Germinal center (tissue), 1 donor: ENCODE data around the gene UMODL1.

ENCODE experiments used
- DNase-seq: peaks from one replicate; pipeline ENCODE4 v3.0.0; 2012; ENCODE audit warnings: mixed read lengths, low spot score

UMODL1 gene

DNA sequence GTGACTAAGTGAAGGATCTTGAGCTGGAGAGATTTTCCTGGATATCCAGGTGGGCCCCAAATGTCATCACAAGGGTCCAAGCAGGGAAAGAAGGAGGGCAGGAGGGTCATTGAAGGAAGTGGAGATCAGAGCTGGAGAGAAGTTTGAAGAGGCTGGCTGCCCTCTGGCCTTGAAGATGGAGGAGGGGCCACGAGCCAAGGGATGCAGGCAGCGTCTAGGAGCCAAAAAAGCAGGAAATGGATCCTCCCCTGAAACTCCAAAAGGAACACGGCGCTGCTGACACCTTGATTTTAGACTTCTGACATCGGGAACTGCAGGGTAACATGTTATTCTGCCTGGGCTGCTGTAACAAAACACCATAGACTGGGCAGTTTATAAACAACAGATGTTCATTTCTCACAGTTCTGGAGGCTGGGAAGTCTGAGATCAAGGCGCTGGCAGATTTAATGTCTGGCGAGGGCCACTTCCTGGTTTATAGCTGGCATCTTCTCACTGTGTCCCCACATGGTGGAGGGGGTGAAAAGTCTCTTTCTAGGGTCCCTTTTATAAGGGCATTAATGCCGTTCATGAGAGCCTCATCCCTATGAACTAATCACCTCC lies 32.2 kb upstream of the UMODL1 start:
- DNase-seq: no peak

DNA sequence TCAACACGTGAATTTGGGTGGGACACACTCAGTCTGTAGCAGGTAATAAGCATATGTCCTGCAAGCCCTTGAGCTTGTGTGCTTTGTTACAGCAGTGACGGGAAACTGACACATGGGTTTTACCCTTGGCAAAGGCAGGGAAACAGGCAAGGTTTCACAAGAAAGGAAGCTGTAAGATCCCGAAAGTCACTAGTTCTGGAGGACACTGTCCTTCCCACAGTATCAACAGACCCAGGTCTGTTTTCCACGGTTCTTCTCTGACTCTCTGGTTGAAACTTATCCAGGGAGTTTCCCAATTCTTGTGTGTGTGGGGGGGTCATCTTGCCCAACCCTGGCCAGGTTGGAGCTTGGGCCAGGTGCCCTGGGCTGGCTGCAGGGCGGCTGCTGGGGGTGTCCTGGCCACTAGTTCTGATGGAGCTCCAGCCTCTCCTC lies 31.6 kb upstream of the UMODL1 start:
- no peak for DNase-seq

GRCh38 chr21:42039911-42040351 lies 31.2 kb upstream of the UMODL1 start:
- no peak for DNase-seq

- no peak for DNase-seq
Measured at GRCh38 chr21:42040411-42041180, 30.5 kb upstream of the UMODL1 start.

DNA sequence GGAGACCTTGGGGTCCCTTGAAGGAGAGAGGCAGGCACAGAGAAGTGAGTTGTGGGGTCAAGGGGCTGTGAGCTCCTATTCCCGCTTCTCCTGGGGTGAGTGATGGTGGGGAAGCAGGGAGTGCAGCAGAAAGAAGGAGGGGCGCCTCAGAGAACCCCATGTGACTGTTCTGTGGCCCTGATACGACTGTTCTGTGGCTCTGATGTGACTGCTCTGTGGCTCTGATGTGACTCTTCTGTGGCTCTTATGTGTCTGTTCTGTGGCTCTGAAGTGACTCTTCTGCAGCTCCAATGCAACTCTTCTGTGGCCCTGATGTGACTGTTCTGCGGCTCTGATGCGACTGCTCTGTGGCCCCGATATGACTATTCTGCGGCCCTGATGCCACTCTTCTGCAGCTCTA lies 29.9 kb upstream of the UMODL1 start:
- no peak for DNase-seq

- no peak for DNase-seq
Measured at GRCh38 chr21:42041711-42042110, 29.4 kb upstream of the UMODL1 start.

GRCh38 chr21:42042651-42043050 lies 28.5 kb upstream of the UMODL1 start:
- no peak for DNase-seq

DNA sequence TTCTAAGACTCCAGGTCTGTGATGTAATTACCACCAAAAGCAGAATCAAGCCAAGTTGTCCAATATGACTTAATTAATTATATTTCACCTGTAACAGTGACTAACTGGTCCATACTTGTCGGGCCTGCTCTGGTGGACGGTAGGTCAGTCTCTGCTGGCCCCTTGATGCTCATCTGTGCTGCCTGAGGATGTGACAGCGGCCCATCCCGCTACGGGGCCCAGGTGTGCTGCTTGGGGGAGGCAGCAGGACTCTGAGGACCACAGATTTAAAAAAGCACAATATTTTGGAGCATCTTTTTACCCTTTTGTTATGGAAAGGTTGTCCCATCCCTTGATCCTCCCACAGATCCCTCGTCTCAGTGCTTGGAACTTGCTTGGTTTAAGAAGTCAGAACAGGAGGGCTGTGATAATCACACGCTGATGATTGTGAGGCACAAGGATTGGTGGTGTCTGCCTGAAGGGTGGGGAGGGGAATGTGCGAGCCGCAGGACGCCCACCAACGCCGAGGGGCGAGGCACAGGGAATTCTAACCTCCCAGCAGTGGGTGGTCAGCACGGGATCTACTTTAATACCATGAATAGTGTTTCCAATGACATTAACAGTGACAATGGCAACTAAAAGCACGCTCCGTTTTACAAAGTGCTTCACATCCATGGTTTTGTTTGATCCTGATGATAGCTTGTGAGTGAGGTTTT lies 27.8 kb upstream of the UMODL1 start:
- no peak for DNase-seq

- DNase-seq: no peak
Measured at GRCh38 chr21:42043961-42044360, 27.2 kb upstream of the UMODL1 start.

DNA sequence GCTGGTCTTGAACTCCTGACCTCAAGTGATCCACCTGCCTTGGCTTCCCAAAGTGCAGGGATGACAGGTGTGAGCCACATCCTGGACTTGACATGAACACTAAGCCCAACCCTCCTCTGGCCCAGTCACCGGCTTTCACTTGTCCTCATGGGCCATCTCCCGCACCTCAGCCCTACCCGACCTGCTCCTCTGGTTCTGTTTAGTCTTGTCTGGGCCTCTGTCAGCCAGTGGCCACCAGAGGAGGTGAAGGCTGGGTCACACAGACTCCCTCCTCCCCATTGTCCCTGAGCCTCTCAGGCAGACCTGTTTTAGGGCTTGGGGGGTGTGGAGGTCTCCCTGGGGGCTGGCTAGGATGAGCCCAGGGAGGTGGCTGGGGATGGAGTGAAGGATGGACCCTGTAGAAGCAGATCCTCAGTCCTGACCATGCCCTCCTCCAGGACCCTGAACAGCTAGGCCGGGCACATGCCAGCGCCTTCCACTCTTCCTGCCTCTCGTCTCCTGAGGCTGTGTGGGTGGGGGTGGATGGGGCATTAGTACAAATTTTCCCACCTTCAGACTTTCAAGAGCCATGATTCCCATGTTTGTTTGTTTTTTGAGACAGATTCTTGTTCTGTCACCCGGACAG lies 26.1 kb upstream of the UMODL1 start:
- DNase-seq: no peak

DNA sequence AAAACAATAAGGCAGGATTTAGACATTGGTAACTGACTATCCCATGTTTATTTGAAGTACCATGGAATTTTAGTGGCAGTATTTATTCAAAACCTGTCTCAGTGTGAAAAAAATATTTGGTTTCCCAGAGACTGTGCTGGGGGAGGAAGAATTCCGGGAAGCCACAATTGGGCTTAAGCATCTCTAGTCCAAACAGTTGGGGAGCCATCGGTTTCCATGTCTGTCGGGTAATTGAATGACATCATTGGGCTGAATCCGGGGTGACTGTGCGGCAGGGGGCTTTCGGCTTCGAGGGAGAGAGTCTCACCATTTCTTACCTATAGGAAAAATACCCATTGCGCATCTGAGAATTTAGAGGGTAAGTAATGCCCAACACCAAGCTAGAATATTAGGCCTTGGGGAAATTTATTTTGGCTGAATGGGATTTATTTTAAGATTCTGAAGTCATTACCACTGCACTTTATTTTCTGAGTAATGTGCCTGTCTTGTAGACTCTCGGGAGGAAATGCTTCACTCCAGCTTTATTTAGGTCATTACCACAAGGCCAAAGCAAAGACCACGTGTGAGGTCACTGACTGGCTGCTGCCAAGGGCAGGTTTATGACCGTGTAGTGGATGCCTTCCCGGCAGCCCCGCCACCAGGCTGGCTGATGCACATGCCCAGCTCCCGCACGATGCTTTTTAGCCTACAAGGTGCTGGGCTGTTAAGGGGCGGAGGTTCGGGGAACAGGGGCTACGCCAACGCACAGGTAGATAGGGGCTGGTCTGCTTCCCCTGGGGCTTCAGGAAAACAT lies 23.1 kb upstream of the UMODL1 start:
- DNase-seq: no peak

DNA sequence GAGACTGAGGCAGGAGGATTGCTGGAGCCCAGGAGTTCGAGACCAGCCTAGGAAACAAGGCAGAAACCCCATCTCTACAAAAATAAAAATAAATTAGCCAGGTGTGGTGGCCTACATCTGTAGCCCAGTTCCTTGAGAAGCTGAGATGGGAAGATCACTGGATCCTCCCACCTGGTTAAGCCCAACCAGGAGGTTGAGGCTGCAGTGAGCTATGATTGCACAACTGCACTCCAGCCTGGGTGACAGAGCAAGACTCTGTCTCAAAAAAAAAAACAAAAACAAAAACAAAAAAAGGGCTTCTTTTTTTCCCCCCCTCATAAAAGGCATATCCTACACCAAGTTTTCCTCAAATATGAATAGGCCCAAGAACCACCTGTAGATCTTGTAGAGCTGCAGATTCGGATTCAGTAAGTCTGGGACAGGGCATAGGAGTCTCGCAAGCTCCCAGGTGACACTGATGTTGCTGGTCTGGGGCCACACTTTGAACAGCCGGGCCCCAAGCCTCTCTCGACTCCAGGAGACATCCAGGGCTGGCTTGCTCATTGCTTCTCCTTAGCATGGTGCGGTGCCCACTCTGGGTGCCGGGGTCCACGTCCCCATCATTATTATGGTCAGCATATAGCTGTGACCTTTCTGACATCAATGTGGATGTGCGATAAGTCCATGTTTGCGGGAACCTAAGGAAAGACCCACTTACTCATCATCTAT lies 22.1 kb upstream of the UMODL1 start:
- no peak for DNase-seq

DNA sequence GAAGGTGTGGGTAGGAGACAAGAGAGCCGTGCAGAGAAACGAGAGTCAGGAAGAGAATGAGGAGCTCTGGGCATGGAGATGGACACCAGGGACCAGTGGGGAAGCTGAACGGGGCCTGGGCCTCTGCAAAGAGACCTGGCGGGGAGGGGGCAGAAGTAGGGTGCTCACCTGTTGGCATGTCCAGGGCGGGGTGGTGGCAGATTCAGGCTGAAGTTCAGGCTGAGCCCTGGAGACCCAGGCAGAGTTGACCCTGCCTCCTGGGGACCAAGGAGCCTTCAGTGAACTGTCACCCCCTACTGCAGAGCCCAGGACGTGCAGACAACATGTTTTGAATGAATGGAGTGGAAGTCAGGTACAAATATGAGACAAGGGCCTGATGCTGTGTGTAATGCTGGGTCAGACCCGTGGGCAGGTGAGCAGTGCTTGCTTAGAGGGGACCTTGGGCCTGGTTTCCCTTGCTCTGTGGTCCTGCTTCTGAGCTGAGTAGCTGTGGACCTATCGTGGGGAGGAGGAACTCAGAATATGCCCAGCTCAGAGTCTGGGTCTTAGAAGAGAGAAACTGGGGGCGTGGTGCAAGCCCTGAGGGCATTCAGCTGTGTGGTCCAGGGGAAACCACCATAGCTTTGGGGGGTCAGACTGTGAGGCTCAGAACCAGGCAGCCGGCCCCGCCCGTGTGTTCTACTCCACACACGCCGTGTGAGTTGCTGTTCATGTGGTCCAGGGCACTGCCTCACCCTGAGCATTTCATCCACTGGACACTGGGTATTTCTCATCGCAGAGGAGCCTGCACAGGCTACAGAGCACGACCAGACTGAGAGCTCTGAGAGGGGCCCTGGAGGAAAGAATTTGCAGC lies 21.3 kb upstream of the UMODL1 start:
- DNase-seq: no peak

GRCh38 chr21:42051788-42052187 lies 19.3 kb upstream of the UMODL1 start:
- DNase-seq: no peak

DNA sequence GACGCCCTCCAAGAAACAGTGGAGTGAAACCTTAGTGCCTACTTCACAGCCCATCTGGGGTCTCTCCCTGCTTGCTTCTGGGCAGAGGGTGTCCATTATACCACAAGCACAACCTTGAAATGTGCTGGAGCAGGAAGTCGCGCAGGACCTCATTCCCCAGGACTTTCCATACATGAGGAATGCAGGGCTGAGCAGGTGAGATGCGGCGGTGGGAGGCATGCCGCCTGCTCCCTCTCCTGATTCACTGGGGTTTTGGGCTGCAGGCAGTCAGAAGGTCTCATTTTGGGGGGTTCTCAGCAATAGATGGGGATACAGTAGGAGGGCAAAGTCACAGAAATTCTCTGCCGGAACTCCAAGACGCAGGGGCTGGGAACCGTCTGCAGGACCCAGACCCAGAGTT lies 15.7 kb upstream of the UMODL1 start:
- no peak for DNase-seq

GRCh38 chr21:42056468-42056867 lies 14.6 kb upstream of the UMODL1 start:
- DNase-seq: no peak

- no peak for DNase-seq
Measured at GRCh38 chr21:42056996-42057689, 14.0 kb upstream of the UMODL1 start.

GRCh38 chr21:42057851-42058437 lies 13.2 kb upstream of the UMODL1 start:
- no peak for DNase-seq

- DNase-seq: no peak
Measured at GRCh38 chr21:42058631-42059111, 12.4 kb upstream of the UMODL1 start.
